ENCODE results near the gene SKI.
"Not testable (repeated sequence)": the region's sequence is repeated elsewhere in the genome, so short reads cannot be mapped to it uniquely, and the experiment has no call there.

The SKI gene

GRCh38 chr1:2288311-2288710 lies 60.2 kb downstream of the SKI start:
- no peaks in the 10 kb centered on the region for H3K9me3 Mint-ChIP-seq

GRCh38 chr1:2288816-2289536 lies 60.9 kb downstream of the SKI start:
- H3K4me1 Mint-ChIP-seq, result peaks cover 61% of the 10 kb centered on the region
- H3K4me3 Mint-ChIP-seq, result peak overlapping the region; percentile 85
- no peaks in the 10 kb centered on the region for H3K9me3 Mint-ChIP-seq
- H3K36me3 Mint-ChIP-seq, result peaks cover 38% of the 10 kb centered on the region
- DNase-seq (ENCODE audit: low spot score in 2 of 2) (no peak), ATAC-seq (no peak)
- H3K27ac Mint-ChIP-seq, result peak overlapping the region; percentile 97

More at GRCh38 chr1:2288311-2288710, 60.2 kb downstream of the SKI start:
- no peak for ATAC-seq
- Mint-ChIP-seq H3K4me1 (peaks cover 59% of the 10 kb centered on the region), H3K4me3 (no peak overlapping the region), H3K27ac (no peak overlapping the region), H3K36me3 (peaks cover 31% of the 10 kb centered on the region)
- DNase-seq (ENCODE audit: low spot score in 2 of 2), result no peak

DNA sequence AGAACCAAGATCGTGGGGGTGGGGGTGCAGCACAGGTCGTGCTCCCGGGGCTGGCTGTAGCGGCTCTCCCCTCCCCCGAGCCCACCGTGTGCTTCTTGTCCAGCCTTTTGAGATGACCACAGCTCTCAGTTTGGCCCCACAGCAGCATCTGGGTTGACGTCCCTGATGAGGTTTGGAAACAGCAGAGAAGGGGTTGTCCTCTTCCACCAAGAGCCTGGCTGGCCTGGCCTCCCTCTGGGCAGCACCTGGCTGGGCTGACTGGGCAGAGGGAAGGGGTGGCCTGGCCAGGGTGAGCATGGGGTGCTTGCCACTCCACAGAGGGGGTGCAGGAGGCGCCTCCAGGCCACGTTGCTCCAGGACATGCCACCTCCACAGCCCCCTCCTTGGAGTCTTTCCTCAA lies 61.5 kb downstream of the SKI start:
- no peak for DNase-seq (ENCODE audit: low spot score in 2 of 2)
- peaks cover 63% of the 10 kb centered on the region for H3K4me1 Mint-ChIP-seq
- no peak for ATAC-seq
- H3K36me3 Mint-ChIP-seq, result peaks cover 41% of the 10 kb centered on the region
- peak overlapping the region; percentile 97 for H3K27ac Mint-ChIP-seq
- no peaks in the 10 kb centered on the region for H3K9me3 Mint-ChIP-seq
- H3K4me3 Mint-ChIP-seq, result peak overlapping the region; percentile 85

DNA sequence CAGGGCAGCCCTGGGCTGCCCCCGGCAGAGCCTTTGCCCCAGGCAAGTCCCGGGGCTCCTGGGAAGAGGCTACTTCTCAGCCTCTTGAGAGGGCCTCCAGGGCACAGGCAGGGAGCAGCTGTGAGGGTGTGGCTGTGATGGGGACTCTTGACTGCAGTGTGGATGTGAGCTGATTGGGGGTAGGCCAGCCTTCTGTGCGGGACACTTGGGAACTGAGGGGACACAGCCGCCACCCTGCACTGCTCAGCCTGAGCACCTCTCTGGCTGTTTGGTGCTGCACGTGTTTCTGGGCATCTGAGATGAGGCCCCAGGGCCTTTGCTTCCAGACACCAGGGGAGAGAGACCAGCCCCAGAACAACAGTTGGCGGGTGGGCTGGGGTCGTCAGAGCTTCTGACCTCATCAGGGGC lies 62.1 kb downstream of the SKI start:
- H3K4me3 Mint-ChIP-seq, result peak overlapping the region; percentile 85
- no peak for DNase-seq (ENCODE audit: low spot score in 2 of 2)
- H3K27ac Mint-ChIP-seq, result peak overlapping the region; percentile 97

DNA sequence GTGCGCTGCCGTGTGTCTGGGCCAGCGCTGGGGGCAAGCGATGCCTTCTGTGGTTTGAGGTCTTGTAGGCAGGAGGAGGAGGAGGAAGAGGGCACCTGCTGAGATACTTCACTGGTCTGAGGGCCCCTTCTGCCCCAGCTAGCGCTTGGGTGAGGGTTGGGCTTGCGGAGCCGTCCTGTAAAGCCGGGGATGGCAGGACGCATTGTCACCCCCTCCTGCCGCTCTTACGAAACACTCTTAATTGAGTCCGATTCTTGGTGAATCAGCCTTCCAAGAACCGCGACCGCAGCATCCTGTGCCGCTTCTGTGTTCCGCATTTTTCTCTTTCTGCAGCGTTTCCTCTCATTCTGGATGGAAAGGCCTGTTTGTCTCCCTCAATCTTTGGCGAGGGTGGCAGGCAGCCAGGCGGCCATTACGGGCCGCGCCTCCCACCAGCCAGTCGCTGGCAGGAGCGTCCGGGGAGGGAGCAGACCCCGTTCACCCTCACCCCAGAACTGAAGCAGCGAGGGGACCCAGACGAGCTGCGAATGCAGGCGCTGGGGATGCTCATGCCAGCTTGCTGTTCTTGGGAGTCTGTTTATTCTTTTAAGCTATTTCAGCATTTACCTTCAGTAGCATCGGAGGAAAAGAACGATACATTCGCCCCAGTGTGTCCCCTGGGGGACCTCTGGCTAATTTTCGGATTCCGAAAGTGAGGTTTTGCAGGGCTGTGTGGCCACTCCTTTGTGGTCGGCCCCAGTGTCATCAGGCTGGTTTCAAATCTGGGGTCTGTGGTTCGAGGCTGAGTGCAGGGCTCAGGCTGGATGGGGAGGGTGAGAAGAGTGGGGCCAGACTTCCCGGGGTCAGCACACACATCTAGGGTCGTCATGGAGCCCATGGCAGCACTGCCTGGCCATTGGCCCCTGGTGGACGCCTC lies 62.7 kb downstream of the SKI start:
- Mint-ChIP-seq H3K9me3 (no peaks in the 10 kb centered on the region), H3K27ac (peak overlapping the region; percentile 97), H3K4me1 (peaks cover 75% of the 10 kb centered on the region), H3K36me3 (peaks cover 41% of the 10 kb centered on the region), H3K4me3 (peak overlapping the region; percentile 85)
- DNase-seq (ENCODE audit: low spot score in 2 of 2) (peak; percentile 58 to 89), ATAC-seq (peak; percentile 94)

More for the DNA sequence above, 62.1 kb downstream of the SKI start:
- Mint-ChIP-seq H3K4me1 (peaks cover 68% of the 10 kb centered on the region), H3K36me3 (peaks cover 41% of the 10 kb centered on the region), H3K9me3 (no peaks in the 10 kb centered on the region)
- ATAC-seq, result peak; percentile 56

- Mint-ChIP-seq H3K36me3 (peaks cover 41% of the 10 kb centered on the region), H3K4me1 (peaks cover 79% of the 10 kb centered on the region), H3K4me3 (peak overlapping the region; percentile 85), H3K27ac (peak overlapping the region; percentile 97), H3K9me3 (no peaks in the 10 kb centered on the region)
- no peak for DNase-seq (ENCODE audit: low spot score in 2 of 2)
- no peak for ATAC-seq
Observed at GRCh38 chr1:2291577-2291976, 63.5 kb downstream of the SKI start.

- Mint-ChIP-seq H3K4me1 (peaks cover 81% of the 10 kb centered on the region), H3K36me3 (peaks cover 41% of the 10 kb centered on the region), H3K27ac (peak overlapping the region; percentile 78)
Observed at GRCh38 chr1:2292725-2293450, 64.8 kb downstream of the SKI start.

GRCh38 chr1:2294033-2294724 lies 66.1 kb downstream of the SKI start:
- peaks cover 78% of the 10 kb centered on the region for H3K4me1 Mint-ChIP-seq
- H3K36me3 Mint-ChIP-seq, result peaks cover 41% of the 10 kb centered on the region
- peak overlapping the region; percentile 78 for H3K27ac Mint-ChIP-seq
- no peaks in the 10 kb centered on the region for H3K9me3 Mint-ChIP-seq
- H3K4me3 Mint-ChIP-seq, result no peak overlapping the region
- ATAC-seq (no peak), DNase-seq (ENCODE audit: low spot score in 2 of 2) (no peak)

More at GRCh38 chr1:2292725-2293450, 64.8 kb downstream of the SKI start:
- DNase-seq (ENCODE audit: low spot score in 2 of 2) (no peak), ATAC-seq (no peak)
- Mint-ChIP-seq H3K4me3 (no peak overlapping the region), H3K9me3 (no peaks in the 10 kb centered on the region)

DNA sequence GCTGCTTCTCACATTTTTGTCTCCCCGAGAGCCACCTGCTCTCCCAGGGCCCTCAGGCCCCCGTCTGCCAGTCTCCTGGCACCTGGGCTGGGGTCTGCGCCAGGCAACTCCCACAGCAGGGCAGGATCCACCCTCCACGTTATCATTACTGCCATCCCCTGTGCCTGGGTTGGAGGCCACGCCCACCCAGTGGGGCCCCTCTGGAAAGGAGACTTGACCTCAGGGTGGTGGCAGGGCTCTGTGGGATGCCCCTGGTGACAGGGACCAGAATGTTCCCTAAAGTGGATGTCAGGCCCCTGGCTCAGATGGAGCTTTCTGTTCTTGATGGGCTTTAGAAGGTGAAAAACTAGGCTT lies 66.6 kb downstream of the SKI start:
- peaks cover 78% of the 10 kb centered on the region for H3K4me1 Mint-ChIP-seq
- no peak overlapping the region for H3K4me3 Mint-ChIP-seq
- no peak for DNase-seq (ENCODE audit: low spot score in 2 of 2)
- no peaks in the 10 kb centered on the region for H3K9me3 Mint-ChIP-seq
- no peak for ATAC-seq
- H3K27ac Mint-ChIP-seq, result no peak overlapping the region
- peaks cover 38% of the 10 kb centered on the region for H3K36me3 Mint-ChIP-seq

DNA sequence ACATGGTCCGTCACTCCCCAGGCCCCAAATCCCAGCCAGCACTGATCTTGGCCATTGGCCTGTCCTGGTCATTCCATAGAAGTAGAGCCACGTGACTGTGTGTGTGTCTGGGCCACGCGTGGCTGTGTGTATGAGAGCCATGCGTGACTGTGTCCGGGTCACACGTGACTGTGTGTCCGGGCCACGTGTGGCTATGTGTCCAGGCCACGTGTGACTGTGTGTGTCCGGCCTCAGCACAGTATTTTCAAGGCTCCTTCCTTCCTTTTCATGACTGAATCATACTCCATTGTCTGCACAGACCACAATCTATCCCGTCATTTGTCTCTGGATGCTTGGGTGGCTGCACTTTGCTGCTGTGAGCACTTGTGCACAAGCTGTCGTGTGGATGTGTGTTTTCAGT lies 67.4 kb downstream of the SKI start:
- DNase-seq (ENCODE audit: low spot score in 2 of 2), result no peak
- peaks cover 78% of the 10 kb centered on the region for H3K4me1 Mint-ChIP-seq
- peaks cover 34% of the 10 kb centered on the region for H3K36me3 Mint-ChIP-seq

DNA sequence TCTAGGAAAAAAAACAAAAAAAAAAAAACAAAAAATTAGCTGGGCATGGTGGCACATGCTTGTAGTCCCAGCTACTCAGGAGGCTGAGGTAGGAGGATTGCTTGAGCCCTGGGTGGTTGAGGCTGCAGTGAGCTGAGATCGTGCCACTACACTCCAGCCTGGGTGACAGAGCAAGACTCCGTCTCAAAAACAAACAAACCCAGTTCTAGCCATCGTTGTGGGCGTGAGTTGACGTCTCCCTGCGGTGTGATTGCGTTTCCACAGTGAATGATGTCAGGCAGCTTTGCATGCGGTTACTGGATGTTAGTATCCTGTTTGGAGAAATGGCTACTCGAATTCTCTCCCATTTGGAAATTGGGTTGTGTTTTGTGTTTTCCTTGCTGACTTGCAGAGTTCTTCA lies 68.1 kb downstream of the SKI start:
- not testable (repeated sequence) for DNase-seq (ENCODE audit: low spot score in 2 of 2); H3K9me3 Mint-ChIP-seq; H3K4me3 Mint-ChIP-seq; ATAC-seq
- peaks cover 34% of the 10 kb centered on the region for H3K36me3 Mint-ChIP-seq
- peaks cover 75% of the 10 kb centered on the region for H3K4me1 Mint-ChIP-seq
- peak overlapping the region; percentile 63 for H3K27ac Mint-ChIP-seq

More for the DNA sequence above, 67.4 kb downstream of the SKI start:
- ATAC-seq, result no peak
- Mint-ChIP-seq H3K4me3 (no peak overlapping the region), H3K9me3 (no peaks in the 10 kb centered on the region), H3K27ac (no peak overlapping the region)

DNA sequence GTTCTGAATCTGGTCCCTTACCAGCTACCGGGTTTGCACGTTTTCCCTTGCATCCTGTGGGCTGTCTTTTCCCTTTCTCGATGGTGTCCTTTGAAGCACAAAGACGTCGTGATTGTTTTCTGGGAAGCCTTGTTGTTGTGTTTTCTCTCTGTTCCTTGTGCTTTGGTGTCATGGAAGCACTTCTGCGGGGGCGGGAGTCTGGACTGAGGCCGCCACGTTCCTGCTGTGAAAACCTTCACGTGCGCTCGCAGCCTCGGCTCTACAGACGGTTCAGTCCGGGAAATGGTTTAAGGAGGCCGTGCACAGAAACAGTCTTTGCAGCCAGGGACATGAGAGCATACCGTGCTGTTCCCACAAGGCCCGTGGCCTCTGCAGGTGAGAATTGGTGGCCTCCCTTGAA lies 68.5 kb downstream of the SKI start:
- no peaks in the 10 kb centered on the region for H3K9me3 Mint-ChIP-seq
- peak overlapping the region; percentile 63 for H3K27ac Mint-ChIP-seq
- H3K4me3 Mint-ChIP-seq, result no peak overlapping the region
- DNase-seq (ENCODE audit: low spot score in 2 of 2), result no peak
- no peak for ATAC-seq
- H3K4me1 Mint-ChIP-seq, result peaks cover 75% of the 10 kb centered on the region
- peaks cover 35% of the 10 kb centered on the region for H3K36me3 Mint-ChIP-seq

DNA sequence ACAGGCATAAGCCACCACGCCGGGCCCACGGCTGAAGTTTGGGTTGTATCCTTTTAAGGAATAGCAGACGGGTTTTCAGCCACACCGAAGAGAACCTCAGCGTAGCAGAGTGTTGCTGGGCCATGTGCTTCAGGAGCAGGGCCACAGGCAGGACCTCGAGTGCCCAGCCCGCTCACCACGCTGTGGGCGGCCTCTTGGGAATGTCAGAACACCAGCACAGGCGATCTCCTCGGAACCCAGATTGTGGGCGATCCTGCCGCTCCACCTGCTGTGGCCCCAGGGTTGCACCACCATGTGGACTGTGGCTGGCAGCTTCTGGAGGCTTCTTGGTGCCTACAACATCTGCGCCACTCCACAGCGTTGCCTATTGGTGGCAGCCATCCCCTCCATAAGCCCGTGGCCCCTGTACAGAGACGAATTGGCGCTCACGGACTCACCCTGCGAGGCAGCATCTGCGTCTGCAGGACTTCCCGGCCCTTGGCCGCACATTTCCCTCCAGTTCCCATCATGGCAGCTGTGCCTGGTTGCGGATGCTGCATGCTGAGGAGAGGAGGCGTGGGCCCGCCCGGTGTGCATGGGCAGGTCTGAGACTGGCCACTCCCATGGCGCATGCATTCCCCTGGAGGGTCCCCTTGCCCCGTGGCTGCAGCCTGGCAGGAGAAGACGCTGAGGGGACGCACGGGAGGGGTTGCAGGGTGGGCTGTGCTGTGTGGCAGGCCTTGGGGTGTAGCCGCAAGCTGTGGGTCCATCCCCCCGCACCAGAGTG lies 69.3 kb downstream of the SKI start:
- ATAC-seq, result no peak
- H3K27ac Mint-ChIP-seq, result no peak overlapping the region
- peaks cover 32% of the 10 kb centered on the region for H3K36me3 Mint-ChIP-seq
- H3K4me1 Mint-ChIP-seq, result peaks cover 70% of the 10 kb centered on the region
- no peak overlapping the region for H3K4me3 Mint-ChIP-seq
- DNase-seq (ENCODE audit: low spot score in 2 of 2), result no peak
- H3K9me3 Mint-ChIP-seq, result no peaks in the 10 kb centered on the region

- peak overlapping the region; percentile 93 for H3K27ac Mint-ChIP-seq
- H3K9me3 Mint-ChIP-seq, result no peaks in the 10 kb centered on the region
- ATAC-seq, result no peak
Observed at GRCh38 chr1:2298685-2299084, 70.6 kb downstream of the SKI start.

More at GRCh38 chr1:2298685-2299084, 70.6 kb downstream of the SKI start:
- no peak for DNase-seq (ENCODE audit: low spot score in 2 of 2)
- Mint-ChIP-seq H3K4me1 (peaks cover 57% of the 10 kb centered on the region), H3K36me3 (peaks cover 35% of the 10 kb centered on the region), H3K4me3 (peak overlapping the region; percentile 73)

All from stimulated activated effector memory CD8-positive, alpha-beta T cell treated with anti-CD3 and anti-CD28 coated beads, Interleukin-12 subunit alpha, Interleukin-12 subunit beta, amount 100 ng/mL, for 72 hours (primary cell).